GM19395 (cell line): ENCODE measurements around the gene GOLGA8K.
"Not testable (repeated sequence)": the region's sequence is repeated elsewhere in the genome, so short reads cannot be mapped to it uniquely, and the experiment has no call there.

Source experiments
- ATAC-seq: cut with Tn5 transposase; IDR thresholded peaks from one replicate; pipeline ENCODE4 v1.9.1; 2021; ENCODE audit warnings: mild to moderate bottlenecking, moderate library complexity; ENCODE audit not compliant: unreplicated experiment

The GOLGA8K gene

DNA sequence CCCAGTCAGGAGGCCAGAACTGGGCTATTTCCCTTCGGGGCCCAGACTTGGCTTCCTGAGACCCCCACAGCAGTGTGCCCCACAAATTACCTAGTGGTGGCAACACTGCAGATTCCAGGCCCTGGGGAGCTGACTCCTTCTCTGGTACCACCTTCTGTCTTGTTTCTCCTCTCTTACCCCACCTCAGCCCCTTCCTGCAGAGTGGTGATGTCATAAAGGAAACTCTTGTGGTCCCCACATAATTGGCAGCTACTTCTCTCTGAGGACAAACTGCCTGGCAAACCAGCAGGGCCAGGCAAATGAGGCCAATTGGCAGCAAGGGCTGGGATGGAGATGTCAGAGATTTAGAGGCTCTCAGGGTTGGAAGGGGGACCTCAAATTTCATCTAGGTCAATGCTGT is 44.6 kb downstream of the GOLGA8K start:
- not testable (repeated sequence) for ATAC-seq

DNA sequence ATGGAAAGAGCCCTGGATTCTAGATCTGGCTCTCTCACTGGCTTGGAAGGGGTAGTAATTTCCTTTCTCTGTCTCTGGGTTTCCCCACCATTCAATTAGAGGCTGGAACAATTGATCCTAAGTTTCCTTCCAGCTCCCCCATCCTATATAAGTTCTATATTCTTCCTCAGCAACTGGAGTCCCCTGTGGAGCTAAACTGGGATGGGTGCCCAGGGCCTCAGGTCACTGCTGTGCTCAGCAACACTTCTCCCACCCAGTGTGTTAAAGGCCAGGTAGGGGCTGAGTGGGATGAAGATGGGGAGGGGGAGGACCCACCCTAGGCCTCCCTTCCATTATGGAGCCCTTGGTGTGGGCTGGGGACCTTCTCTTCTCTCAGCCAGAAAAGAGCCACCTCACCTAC is 46.2 kb downstream of the GOLGA8K start:
- not testable (repeated sequence) for ATAC-seq

DNA sequence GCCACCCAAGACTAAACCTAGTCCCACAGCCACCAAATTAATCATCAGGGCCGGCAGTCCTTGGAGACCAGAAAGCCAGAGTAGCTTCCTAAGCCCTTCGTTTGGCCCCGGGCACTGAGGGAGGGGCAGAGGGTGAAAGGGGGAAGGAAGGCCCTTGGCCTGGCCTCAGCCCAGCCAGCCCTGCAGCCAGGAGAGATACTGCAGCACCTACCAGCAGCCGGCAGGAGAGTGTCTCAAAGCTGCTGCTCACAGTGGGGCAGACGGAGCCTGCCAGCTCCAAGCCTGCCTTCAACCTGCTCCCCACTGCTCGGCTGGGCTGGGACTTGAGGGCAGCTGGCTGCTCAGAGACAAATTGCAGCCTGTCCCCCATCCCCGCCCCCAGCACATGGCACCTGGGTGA is 50.3 kb downstream of the GOLGA8K start:
- not testable (repeated sequence) for ATAC-seq

DNA sequence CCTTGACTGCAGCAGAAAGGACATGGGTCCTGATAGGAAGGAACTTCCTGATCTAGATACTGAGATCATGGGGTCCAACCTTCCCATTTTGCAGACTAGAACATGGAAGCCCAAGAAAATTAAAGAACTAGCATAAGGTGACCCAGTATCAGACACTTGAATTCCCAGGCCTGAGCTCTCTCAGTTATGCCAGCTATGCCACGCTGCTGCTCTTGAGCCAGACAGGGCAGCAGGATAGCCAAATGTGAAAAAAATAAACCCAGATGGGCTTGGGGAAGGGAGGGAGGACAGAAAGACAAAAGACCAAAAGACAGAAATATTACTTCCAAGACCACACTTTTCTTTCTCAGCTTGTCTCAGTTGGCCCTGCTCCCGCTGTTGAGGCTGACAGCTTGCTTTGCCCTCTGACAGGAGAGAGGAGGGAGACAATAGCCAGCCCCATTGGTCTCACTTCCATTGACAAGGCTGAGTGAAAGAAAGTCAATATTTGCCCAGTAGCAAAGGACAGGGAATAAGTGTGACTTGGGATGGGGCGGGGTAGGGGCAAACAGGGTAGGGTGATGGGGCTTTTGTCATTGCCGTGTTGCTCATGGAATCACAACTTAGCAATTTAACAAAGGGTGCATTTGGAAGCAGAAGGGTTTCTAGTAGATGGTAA is 52.4 kb downstream of the GOLGA8K start:
- ATAC-seq = not testable (repeated sequence)

DNA sequence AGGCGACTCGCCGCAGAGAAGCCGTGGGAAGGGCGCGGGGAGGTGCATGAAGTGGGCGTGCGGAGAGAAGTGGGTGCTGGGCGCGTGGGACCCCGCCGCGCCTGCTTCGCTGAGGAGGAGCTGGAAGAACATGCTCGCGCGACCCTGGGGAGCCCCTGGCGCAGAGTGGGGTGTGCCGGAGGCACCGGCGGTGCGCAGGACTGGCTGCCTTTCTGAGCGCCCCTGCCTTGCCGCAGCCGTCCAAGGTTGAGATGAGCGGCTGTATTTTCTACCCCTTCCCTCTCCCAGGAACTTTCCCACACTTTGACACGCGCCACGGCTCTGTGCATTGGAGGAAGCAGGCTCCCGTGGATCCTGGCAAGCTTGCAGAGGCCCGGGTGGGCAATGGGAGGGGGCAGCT is 56.1 kb downstream of the GOLGA8K start:
- ATAC-seq = not testable (repeated sequence)

DNA sequence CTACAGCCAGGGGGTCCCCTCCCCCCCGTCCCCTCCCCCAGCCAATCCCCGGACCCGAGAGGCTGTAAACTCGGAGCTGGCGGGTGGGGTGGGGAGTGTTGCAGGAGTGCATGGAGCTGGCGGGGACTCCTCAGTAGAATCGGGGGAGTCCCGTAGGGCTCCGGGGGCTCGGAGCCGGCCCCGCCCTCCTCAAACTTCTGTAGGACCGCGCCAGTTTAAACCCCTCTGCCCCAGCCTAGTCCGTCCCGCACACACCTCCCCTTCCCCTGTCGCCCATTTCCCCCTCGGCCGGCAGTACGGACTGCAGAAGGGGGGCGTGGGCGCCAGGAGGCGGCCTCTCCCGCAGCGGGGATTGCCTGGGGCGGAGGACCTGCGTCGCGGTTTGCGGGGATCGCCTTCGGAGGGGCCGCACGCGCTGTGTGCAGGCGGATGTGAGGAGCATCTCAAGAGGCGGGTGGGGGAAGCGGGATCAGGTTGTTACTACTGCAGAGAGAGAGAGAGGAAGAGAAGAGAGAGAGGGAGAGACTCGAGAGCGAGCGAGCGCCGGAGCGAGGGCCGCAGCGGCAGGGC is 57.0 kb downstream of the GOLGA8K start:
- not testable (repeated sequence) for ATAC-seq

DNA sequence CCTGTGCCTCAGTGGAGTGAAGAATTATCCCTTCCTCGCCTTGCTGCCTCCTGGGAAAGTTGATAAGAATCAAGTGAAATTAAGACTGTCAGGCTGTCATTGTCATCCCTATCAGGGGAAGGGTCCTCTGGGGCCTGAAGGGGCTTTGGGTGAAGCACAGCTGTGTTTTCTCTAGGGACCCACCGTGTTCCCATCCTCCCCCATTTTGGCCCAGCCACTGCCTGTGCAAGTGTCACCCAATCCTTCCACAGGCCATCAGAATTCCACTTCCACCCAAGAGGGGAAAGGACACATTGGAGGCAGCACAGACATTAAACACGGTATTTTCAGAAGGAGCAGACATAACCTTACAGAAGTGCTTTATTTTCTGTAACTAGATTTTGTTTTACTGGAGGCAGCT is 59.2 kb downstream of the GOLGA8K start:
- not testable (repeated sequence) for ATAC-seq
